ENCODE results near the gene FLT3LG. TPM values are rescaled to one million over a fixed set of nuclear protein-coding genes. Genes with fewer than 3 reads are reported as not detected.
"Not testable (repeated sequence)": the region's sequence is repeated elsewhere in the genome, so short reads cannot be mapped to it uniquely, and the experiment has no call there.

Gene FLT3LG
- total RNA-seq, 2 donors from 2014 or later: 349 to 455 TPM

DNA sequence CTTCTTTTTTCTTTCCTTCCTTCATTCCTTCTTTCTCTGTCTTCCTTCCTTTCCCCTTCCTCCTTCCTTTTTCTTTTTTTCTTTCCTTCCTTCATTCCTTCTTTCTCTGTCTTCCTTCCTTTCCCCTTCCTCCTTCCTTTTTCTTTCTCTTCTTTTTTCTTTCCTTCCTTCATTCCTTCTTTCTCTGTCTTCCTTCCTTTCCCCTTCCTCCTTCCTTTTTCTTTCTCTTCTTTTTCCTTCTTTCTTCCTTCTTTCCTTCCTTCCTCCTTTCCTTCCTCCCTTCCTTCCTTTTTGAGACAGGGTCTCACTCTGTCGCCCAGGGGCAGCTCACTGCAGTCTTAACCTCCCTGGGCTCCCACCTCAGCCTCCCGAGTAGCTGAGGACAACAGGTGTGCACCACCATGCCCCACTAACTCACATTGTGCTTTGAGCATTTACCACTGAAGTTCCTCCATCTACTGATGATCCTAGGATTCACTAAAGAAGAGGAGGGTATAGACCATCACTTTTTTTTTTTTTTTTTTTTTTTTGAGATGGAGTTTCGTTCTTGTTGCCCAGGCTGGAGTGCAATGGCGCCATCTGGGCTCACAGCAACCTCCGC lies 29.8 kb upstream of the FLT3LG start:
- H3K4me1 Mint-ChIP-seq: peaks cover 36% of the 10 kb centered on the region
- not testable (repeated sequence) for DNase-seq; ATAC-seq; H3K36me3 Mint-ChIP-seq (ENCODE audit: low read depth); H3K9me3 ChIP-seq (ENCODE audit: control insufficient read depth, low read length, poor library complexity, severe bottlenecking)
- H3K4me3 Mint-ChIP-seq: peak overlapping the region; percentile 85
- H3K27ac Mint-ChIP-seq: peak overlapping the region; percentile 91
- H3K27me3 Mint-ChIP-seq: peaks cover 31% of the 10 kb centered on the region

DNA sequence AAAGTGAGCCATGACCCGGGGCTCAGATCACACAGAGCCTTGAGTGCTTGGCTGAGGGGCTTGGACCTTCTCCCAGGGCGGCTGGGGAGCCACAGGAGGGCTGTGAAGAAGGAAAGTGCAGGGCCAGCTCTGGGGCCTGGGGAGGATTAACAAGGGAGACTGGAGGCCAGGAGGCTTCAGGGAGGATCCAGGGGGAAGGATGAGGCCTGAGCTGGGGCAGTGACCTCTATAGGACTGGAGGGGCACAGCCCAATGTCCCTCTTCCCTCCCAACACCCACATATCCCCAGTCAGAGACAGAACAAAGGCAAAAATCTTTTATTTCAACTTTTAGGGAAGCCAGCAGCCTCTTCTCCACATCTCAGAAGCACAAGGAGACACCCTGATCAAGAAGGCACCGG lies 28.0 kb upstream of the FLT3LG start:
- H3K27me3 Mint-ChIP-seq: peaks cover 13% of the 10 kb centered on the region
- H3K4me3 Mint-ChIP-seq: no peak overlapping the region
- DNase-seq (no peak), ATAC-seq (no peak)
- H3K27ac Mint-ChIP-seq: peak overlapping the region; percentile 62
- H3K36me3 Mint-ChIP-seq (ENCODE audit: low read depth): peaks cover 6% of the 10 kb centered on the region
- peaks cover 41% of the 10 kb centered on the region for H3K4me1 Mint-ChIP-seq
- H3K9me3 ChIP-seq (ENCODE audit: control insufficient read depth, low read length, poor library complexity, severe bottlenecking): no peaks in the 10 kb centered on the region

DNA sequence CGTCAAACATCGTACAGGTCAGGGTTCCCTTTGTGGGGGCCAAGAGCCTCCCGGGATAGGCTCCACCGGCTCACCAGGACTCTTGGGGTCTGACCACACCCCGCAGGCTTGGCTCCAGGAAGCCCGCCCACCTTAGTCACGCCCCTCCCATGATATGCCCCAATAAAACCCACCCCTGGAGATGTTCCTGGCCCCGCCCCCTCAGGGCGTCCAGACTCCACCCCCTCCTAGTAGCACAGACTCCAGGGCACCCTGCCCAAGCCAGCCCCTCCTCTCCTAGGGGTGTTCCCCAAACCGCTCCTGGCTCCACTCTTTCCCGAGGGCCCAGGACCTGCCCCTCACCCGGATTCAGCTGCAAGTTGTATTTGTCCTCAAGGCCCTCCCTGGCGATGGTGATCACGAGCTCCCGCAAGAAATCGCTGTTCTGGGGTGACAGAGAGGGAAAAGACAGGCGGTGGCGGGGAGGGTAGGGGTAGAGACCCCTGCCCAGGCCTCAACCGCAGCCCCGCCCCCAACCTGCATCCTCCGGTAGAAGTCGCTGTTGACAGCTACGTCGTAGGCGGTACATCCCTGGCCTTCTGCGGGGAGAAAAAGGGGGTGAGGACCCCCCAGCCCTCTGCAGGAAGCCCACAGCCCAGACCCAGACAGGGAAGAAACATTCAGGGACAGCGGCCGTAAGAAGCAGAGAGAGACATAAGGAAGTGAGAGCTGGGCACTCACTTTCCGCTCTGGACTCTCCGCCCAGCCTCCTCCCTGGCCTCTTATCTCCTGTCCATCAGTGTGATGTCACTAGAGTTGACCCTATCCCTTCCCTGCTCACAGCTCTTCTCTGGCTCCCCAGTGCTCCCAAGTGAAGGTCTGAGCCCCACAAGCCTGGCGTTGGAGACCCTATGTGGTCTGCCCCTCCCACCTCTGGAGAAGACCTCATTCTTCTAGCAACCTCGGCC lies 26.3 kb upstream of the FLT3LG start:
- Mint-ChIP-seq H3K27ac (peak overlapping the region; percentile 95), H3K27me3 (no peaks in the 10 kb centered on the region), H3K36me3 (ENCODE audit: low read depth) (peaks cover 4% of the 10 kb centered on the region), H3K4me3 (no peak overlapping the region), H3K4me1 (peaks cover 40% of the 10 kb centered on the region)
- no peak for DNase-seq
- no peak for ATAC-seq
- H3K9me3 ChIP-seq (ENCODE audit: control insufficient read depth, low read length, poor library complexity, severe bottlenecking): no peaks in the 10 kb centered on the region

DNA sequence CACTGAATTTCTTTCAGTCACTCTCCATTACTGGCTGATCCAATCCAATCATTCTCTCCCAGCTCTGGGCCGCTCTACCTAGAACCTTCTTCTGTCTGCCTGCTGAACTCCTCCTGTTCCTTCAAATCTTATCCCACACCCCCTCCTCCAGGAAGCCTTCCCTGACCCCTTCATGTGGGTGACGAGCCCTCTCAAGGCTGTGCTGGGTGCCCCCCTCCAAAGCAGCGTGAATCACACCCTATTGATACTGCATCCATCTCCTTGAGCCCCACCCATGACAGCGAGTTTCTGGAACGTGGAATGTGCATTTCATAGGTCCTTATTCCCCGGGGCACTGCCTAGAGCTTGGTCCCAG lies 25.6 kb upstream of the FLT3LG start:
- ATAC-seq: no peak
- Mint-ChIP-seq H3K4me3 (no peak overlapping the region), H3K27ac (peak overlapping the region; percentile 95), H3K36me3 (ENCODE audit: low read depth) (peaks cover 4% of the 10 kb centered on the region), H3K4me1 (peaks cover 45% of the 10 kb centered on the region), H3K27me3 (no peaks in the 10 kb centered on the region)
- DNase-seq: no peak
- no peaks in the 10 kb centered on the region for H3K9me3 ChIP-seq (ENCODE audit: control insufficient read depth, low read length, poor library complexity, severe bottlenecking)

GRCh38 chr19:49450405-49450804 lies 23.6 kb upstream of the FLT3LG start:
- H3K4me1 Mint-ChIP-seq: peaks cover 42% of the 10 kb centered on the region
- ATAC-seq: no peak
- peak overlapping the region; percentile 99 for H3K4me3 Mint-ChIP-seq
- peaks cover 4% of the 10 kb centered on the region for H3K36me3 Mint-ChIP-seq (ENCODE audit: low read depth)
- no peak for DNase-seq
- peak overlapping the region; percentile 99 for H3K27ac Mint-ChIP-seq
- no peaks in the 10 kb centered on the region for H3K9me3 ChIP-seq (ENCODE audit: control insufficient read depth, low read length, poor library complexity, severe bottlenecking)
- no peaks in the 10 kb centered on the region for H3K27me3 Mint-ChIP-seq

DNA sequence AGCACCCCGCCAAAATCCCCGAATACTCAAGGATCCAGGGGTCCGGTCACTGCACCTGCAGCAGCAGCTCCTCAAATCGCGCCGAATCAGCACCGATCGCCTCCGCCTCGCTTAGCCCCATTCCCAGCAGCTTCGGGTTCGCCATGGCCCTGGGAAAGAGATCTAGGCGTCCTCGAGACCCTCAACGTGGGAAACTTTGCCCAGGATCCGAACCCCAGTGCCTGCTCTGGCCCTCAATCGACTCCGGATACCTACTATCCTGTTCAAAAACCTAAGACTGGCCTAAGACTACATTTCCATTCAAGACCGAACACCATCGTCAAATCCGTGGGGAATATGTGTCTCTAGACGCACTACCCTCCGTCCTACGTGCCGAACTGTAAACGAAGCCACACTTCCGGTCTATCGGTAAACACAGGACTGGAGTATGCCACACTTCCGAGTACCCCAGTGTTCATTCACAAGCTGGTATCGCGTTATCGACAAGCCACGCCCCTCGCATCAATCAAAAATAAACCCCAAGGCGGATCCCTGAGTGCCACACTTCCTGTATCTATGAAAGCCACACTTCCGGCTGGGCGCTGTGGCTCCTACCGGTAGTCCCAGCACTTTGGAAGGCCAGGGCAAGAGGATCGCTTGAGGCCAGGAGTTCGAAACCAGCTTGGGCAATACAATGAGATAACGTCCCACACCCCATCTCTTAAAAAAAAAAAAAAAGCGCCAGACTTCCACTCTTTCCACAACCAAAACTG lies 22.4 kb upstream of the FLT3LG start, which contains the start of gene PIH1D1:
Gene PIH1D1, minus strand, starts transcription at position 385 of the 752 bp plus-strand sequence. Its CDS starts 240 bp downstream, at position 145.
- ATAC-seq (peak; percentile 62), DNase-seq (peak; percentile 75 to 87 (median 83))
- H3K4me3 Mint-ChIP-seq: peak within 1 kb of the TSS; percentile 99
- H3K9me3 ChIP-seq (ENCODE audit: control insufficient read depth, low read length, poor library complexity, severe bottlenecking): no peaks in the 10 kb centered on the region
- peaks cover 4% of the 10 kb centered on the region for H3K36me3 Mint-ChIP-seq (ENCODE audit: low read depth)
- peaks cover 42% of the 10 kb centered on the region for H3K4me1 Mint-ChIP-seq
- H3K27ac Mint-ChIP-seq: peak within 1 kb of the TSS; percentile 99
- H3K27me3 Mint-ChIP-seq: no peaks in the 10 kb centered on the region

GRCh38 chr19:49453013-49453756 lies 20.8 kb upstream of the FLT3LG start, which contains the start of gene ALDH16A1:
Gene ALDH16A1 (plus strand): TSS chr19:49453225. CDS start chr19:49453332, 107 bp downstream.
- H3K36me3 Mint-ChIP-seq (ENCODE audit: low read depth): peaks cover 4% of the 10 kb centered on the region
- ATAC-seq: peak; percentile 87

GRCh38 chr19:49453757-49454240 lies 20.2 kb upstream of the FLT3LG start:
- Mint-ChIP-seq H3K27ac (peak overlapping the region; percentile 99), H3K27me3 (no peaks in the 10 kb centered on the region), H3K4me1 (peaks cover 45% of the 10 kb centered on the region), H3K4me3 (peak overlapping the region; percentile 96), H3K36me3 (ENCODE audit: low read depth) (peaks cover 4% of the 10 kb centered on the region)
- DNase-seq: no peak
- H3K9me3 ChIP-seq (ENCODE audit: control insufficient read depth, low read length, poor library complexity, severe bottlenecking): no peaks in the 10 kb centered on the region
- ATAC-seq: no peak

More at GRCh38 chr19:49453013-49453756, 20.8 kb upstream of the FLT3LG start, which contains the start of gene ALDH16A1:
- Mint-ChIP-seq H3K27ac (peak within 1 kb of the TSS; percentile 99), H3K27me3 (no peaks in the 10 kb centered on the region), H3K4me1 (peaks cover 48% of the 10 kb centered on the region), H3K4me3 (peak within 1 kb of the TSS; percentile 96)
- no peaks in the 10 kb centered on the region for H3K9me3 ChIP-seq (ENCODE audit: control insufficient read depth, low read length, poor library complexity, severe bottlenecking)
- peak; percentile 97 to 98 (median 98) for DNase-seq

DNA sequence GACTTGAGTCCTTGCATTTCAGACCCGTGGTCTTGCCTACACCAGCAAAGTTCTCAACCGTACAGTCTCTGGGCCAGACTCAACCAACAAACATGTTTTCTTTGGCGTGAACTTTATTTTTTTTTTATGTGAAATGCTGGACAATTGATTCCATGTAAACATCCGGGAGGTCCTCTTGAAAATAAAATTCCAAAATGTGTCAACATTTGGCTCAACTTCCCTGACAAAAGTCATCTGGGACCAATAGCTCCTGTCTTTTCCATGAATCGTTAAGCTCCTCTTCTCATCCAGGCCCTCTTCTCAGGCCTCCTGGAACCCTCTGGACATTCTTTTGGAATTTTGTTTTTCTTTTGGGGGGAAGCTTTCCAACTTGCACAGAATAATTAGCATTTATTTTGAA lies 18.2 kb upstream of the FLT3LG start:
- H3K36me3 Mint-ChIP-seq (ENCODE audit: low read depth): peaks cover 4% of the 10 kb centered on the region
- peak overlapping the region; percentile 90 for H3K27ac Mint-ChIP-seq
- peaks cover 37% of the 10 kb centered on the region for H3K4me1 Mint-ChIP-seq
- no peaks in the 10 kb centered on the region for H3K9me3 ChIP-seq (ENCODE audit: control insufficient read depth, low read length, poor library complexity, severe bottlenecking)
- ATAC-seq: no peak
- no peaks in the 10 kb centered on the region for H3K27me3 Mint-ChIP-seq
- DNase-seq: no peak
- H3K4me3 Mint-ChIP-seq: no peak overlapping the region

GRCh38 chr19:49456326-49456725 lies 17.7 kb upstream of the FLT3LG start:
- DNase-seq: no peak
- no peaks in the 10 kb centered on the region for H3K9me3 ChIP-seq (ENCODE audit: control insufficient read depth, low read length, poor library complexity, severe bottlenecking)
- H3K4me3 Mint-ChIP-seq: peak overlapping the region; percentile 55
- no peaks in the 10 kb centered on the region for H3K27me3 Mint-ChIP-seq
- H3K36me3 Mint-ChIP-seq (ENCODE audit: low read depth): peaks cover 4% of the 10 kb centered on the region
- H3K27ac Mint-ChIP-seq: peak overlapping the region; percentile 90
- H3K4me1 Mint-ChIP-seq: peaks cover 35% of the 10 kb centered on the region
- no peak for ATAC-seq

GRCh38 chr19:49458567-49458903 lies 15.5 kb upstream of the FLT3LG start:
- H3K36me3 Mint-ChIP-seq (ENCODE audit: low read depth): no peaks in the 10 kb centered on the region
- peaks cover 20% of the 10 kb centered on the region for H3K4me1 Mint-ChIP-seq
- H3K9me3 ChIP-seq (ENCODE audit: control insufficient read depth, low read length, poor library complexity, severe bottlenecking): no peaks in the 10 kb centered on the region
- no peaks in the 10 kb centered on the region for H3K27me3 Mint-ChIP-seq
- H3K27ac Mint-ChIP-seq: peak overlapping the region; percentile 90
- ATAC-seq (peak; percentile 32), DNase-seq (no peak)
- peak overlapping the region; percentile 67 for H3K4me3 Mint-ChIP-seq

- DNase-seq (no peak), ATAC-seq (no peak)
- peak overlapping the region; percentile 90 for H3K27ac Mint-ChIP-seq
- H3K27me3 Mint-ChIP-seq: no peaks in the 10 kb centered on the region
- H3K36me3 Mint-ChIP-seq (ENCODE audit: low read depth): no peaks in the 10 kb centered on the region
- H3K9me3 ChIP-seq (ENCODE audit: control insufficient read depth, low read length, poor library complexity, severe bottlenecking): no peaks in the 10 kb centered on the region
- H3K4me3 Mint-ChIP-seq: no peak overlapping the region
- H3K4me1 Mint-ChIP-seq: peaks cover 13% of the 10 kb centered on the region
These were observed 14.6 kb upstream of the FLT3LG start for GRCh38 chr19:49459388-49459787.

Measured in T-helper 17 cell (primary cell).